Ovary (tissue), 9 donors: Measurements from ENCODE around the gene ADAMTS17. TPM values are rescaled to one million over a fixed set of nuclear protein-coding genes. Genes with fewer than 3 reads are reported as not detected.

Experiments
- DNase-seq, 5 donors: peaks; one replicate each; pipeline ENCODE4 v3.0.0-alpha.2; 2019 to 2020
- H3K27ac ChIP-seq, 2 donors: fragments of 200-600 bp; one replicate each; pipeline versions ENCODE4 v1.5.1 to v1.8.0; 2019 to 2022
- H3K27me3 ChIP-seq: fragments of 200-600 bp; one replicate; pipeline ENCODE4 v1.8.0; 2022
- H3K36me3 ChIP-seq: fragments of 200-600 bp; sonication (generic); one replicate; pipeline ENCODE4 v1.5.1; 2019
- H3K4me1 ChIP-seq: one replicate; pipeline ENCODE4 v1.8.1; 2013; ENCODE audit warnings: mild to moderate bottlenecking, moderate library complexity; ENCODE audit not compliant: insufficient read depth
- H3K4me3 ChIP-seq: fragments of 200-600 bp; sonication (generic); one replicate; pipeline ENCODE4 v1.5.1; 2017
- H3K9me3 ChIP-seq, 2 donors: fragments of 200-600 bp in 1 of 2; sonication (generic) in 1 of 2; one replicate each; pipeline versions ENCODE4 v1.5.1 to v1.8.1; 2013 to 2019; ENCODE audit warnings: mild to moderate bottlenecking in 1 of 2, moderate library complexity in 1 of 2
- EP300 ChIP-seq: sonication (generic); formaldehyde crosslinking; IDR thresholded peaks from one replicate; pipeline ENCODE4 v1.6.1; 2017; ENCODE audit warnings: antibody characterized with exemption
- POLR2A ChIP-seq: fragments of 450-650 bp; IDR thresholded peaks from one replicate; pipeline ENCODE4 v1.6.1; 2017; ENCODE audit warnings: antibody characterized with exemption, mild to moderate bottlenecking, moderate library complexity
- WGBS, 3 donors: extraction: QIAGEN DNeasy Blood & Tissue Kit in 1 of 3; methylation state at CpG; one replicate each; pipeline versions ENCODE4 v1.1.5 to v1.1.7; 2013 to 2017; 5-methylcytosine and 5-hydroxymethylcytosine counted together
- intact Hi-C, 4 donors: fragments of 100-400 bp; cut with DNase I; formaldehyde crosslinking; loops; one replicate each; pipeline versions ENCODE4 v1.11.0 to v1.15.1; 2022 to 2023
- polyA plus RNA-seq, 2 donors: library from polyadenylated mRNA; stranded (reverse); fragments of 200-250 nt in 1 of 2; fragments of 350-450 nt in 1 of 2; fragmentation: Illumina TruSeq in 1 of 2; extraction: RNeasy Lipid Tissue Mini Kit (QIAGEN cat#74804) in 1 of 2; gene quantifications; one replicate each; pipeline ENCODE4 v1.2.3, GENCODE V29; 2013 to 2014
- total RNA-seq, 7 donors: library from RNA; depleted of rRNA in 2 of 7; stranded (reverse); fragments of >200 nt in 2 of 7; fragmentation: NEBNext Ultra II Directional in 3 of 7; extraction: Animal tissue kit (Norgen Biotek cat#: 25700) in 3 of 7; gene quantifications; one replicate each; pipeline versions ENCODE4 v1.1.0 to v1.2.4, GENCODE V29; 2016 to 2023
- TF ChIP-seq, protein P1 (sequence below), 3 donors: fragments of 450-650 bp in 2 of 3; fragments of 200-600 bp in 1 of 3; IDR thresholded peaks; one replicate each; pipeline versions ENCODE4 v1.5.1 to v1.8.0; 2016 to 2022; ENCODE audit warnings: antibody characterized with exemption in 3 of 3, mild to moderate bottlenecking in 1 of 3
- donor health status: DM: no; HTN: no; CAD: no; lungs with moderate emphysema.
- donor health status: DM: no; HTN: no; CAD: no.
- donor health status: Bipolar disorder and iron deficiency.
- donor health status: DM: yes; HTN: yes; CAD: no.
- donor health status: DM: no; HTN: no; CAD: no.
- donor health status: DM: yes; HTN: yes; CAD: no.

Gene ADAMTS17
- total and polyA plus RNA-seq, 9 donors, result 1.3 to 11.3 (median 5.9) TPM

GRCh38 chr15:100292010-100292409, 49.8 kb downstream of the ADAMTS17 start:
- no peaks in the 10 kb centered on the region for H3K36me3 ChIP-seq
- intact Hi-C loops, result no loop called here
- H3K4me3 ChIP-seq, result no peak overlapping the region
- TF ChIP-seq, protein P1, sequence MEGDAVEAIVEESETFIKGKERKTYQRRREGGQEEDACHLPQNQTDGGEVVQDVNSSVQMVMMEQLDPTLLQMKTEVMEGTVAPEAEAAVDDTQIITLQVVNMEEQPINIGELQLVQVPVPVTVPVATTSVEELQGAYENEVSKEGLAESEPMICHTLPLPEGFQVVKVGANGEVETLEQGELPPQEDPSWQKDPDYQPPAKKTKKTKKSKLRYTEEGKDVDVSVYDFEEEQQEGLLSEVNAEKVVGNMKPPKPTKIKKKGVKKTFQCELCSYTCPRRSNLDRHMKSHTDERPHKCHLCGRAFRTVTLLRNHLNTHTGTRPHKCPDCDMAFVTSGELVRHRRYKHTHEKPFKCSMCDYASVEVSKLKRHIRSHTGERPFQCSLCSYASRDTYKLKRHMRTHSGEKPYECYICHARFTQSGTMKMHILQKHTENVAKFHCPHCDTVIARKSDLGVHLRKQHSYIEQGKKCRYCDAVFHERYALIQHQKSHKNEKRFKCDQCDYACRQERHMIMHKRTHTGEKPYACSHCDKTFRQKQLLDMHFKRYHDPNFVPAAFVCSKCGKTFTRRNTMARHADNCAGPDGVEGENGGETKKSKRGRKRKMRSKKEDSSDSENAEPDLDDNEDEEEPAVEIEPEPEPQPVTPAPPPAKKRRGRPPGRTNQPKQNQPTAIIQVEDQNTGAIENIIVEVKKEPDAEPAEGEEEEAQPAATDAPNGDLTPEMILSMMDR (IDR thresholded peaks at IDR 0.05), result no peak
- TF ChIP-seq POLR2A (no peak), EP300 (no peak)
- DNase-seq, result no peak
- H3K27ac ChIP-seq, result no peak overlapping the region
- WGBS, 3 donors, result 94 to 97% (median 96%) methylated on average over 35 of the region's 35 CpGs
- no peaks in the 10 kb centered on the region for H3K27me3 ChIP-seq
- no peaks in the 10 kb centered on the region for H3K9me3 ChIP-seq
- peaks cover 2% of the 10 kb centered on the region for H3K4me1 ChIP-seq

DNA sequence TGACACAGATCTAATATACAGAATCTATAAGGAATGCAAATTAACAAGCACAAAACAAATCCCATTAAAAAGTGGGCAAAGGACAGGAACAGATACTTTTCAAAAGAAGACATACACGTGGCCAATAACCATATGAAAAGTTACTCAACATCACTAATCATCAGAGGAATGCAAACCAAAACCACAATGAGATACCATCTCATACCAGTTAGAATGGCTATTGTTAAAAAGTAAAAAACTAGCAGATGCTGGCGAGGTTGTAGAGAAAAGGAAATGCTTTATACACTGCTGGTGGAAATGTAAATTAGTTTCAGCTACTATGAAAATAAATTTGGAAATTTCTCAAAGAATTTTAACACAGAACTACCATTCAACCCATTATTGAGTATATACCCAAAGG, 50.7 kb downstream of the ADAMTS17 start:
- no peak for DNase-seq
- Histone ChIP-seq H3K27me3 (no peaks in the 10 kb centered on the region), H3K9me3 (no peaks in the 10 kb centered on the region), H3K4me1 (no peaks in the 10 kb centered on the region), H3K36me3 (no peaks in the 10 kb centered on the region), H3K4me3 (no peak overlapping the region), H3K27ac (no peak overlapping the region)
- intact Hi-C loops, result no loop called here
- TF ChIP-seq, protein P1 (IDR thresholded peaks at IDR 0.05), result no peak
- TF ChIP-seq EP300, result no peak
- TF ChIP-seq POLR2A, result no peak
- 48 to 64% (median 63%) methylated on average over 2 of the region's 2 CpGs for WGBS, 3 donors

- TF ChIP-seq, protein P1 (IDR thresholded peaks at IDR 0.05), result no peak
- TF ChIP-seq EP300, result no peak
- no peak for TF ChIP-seq POLR2A
- DNase-seq, result no peak
- Histone ChIP-seq H3K27me3 (no peaks in the 10 kb centered on the region), H3K27ac (peak overlapping the region in 1 of 2 donors; percentile 21), H3K4me1 (peaks cover 8% of the 10 kb centered on the region), H3K9me3 (no peaks in the 10 kb centered on the region), H3K36me3 (no peaks in the 10 kb centered on the region), H3K4me3 (no peak overlapping the region)
- intact Hi-C loops, result no loop called here
- 87 to 92% (median 87%) methylated on average over 15 of the region's 15 CpGs for whole genome bisulfite sequencing, 3 donors
These were observed 56.0 kb downstream of the ADAMTS17 start for GRCh38 chr15:100285641-100286295.

DNA sequence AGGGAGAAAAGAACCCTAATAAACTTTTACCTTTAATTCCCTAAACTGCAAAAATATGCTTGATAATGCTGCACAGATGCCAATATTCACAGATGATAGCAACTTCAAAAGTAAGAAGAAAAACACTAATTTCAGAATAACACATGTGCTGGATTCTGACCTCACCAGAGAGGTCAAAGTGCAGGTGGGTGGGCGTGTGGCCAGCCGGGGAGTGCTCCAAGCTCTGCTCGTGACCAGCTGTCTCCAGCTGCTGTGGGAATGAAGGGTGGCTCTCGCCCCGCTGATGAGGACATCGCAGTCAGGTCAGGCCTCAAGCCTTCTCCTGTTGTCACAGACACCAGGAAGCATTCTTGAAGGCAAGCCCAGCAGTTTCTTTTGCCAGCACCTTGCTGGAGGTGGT, 57.1 kb downstream of the ADAMTS17 start:
- Histone ChIP-seq H3K9me3 (no peaks in the 10 kb centered on the region), H3K27me3 (no peaks in the 10 kb centered on the region), H3K4me3 (no peak overlapping the region), H3K36me3 (no peaks in the 10 kb centered on the region), H3K4me1 (peaks cover 8% of the 10 kb centered on the region), H3K27ac (peak overlapping the region in 1 of 2 donors; percentile 21)
- intact Hi-C loops, result no loop called here
- WGBS, 3 donors, result 3 to 12% (median 9%) methylated on average over 6 of the region's 6 CpGs
- DNase-seq, result peak; percentile 85 to 93 (median 92)
- TF ChIP-seq EP300 (no peak), POLR2A (no peak)
- TF ChIP-seq, protein P1 (IDR thresholded peaks at IDR 0.05), result no peak
